H9 (cell line): ENCODE results near the gene MORF4L1. TPM values are rescaled to one million over a fixed set of nuclear protein-coding genes. Genes with fewer than 3 reads are reported as not detected.

Source experiments
- DNase-seq: peaks from one replicate; pipeline ENCODE4 v3.0.0-alpha.2; 2017
- H2AFZ ChIP-seq: one replicate; pipeline ENCODE4 v1.6.1; 2013; ENCODE audit warnings: mild to moderate bottlenecking, low read length, control low read depth, moderate library complexity
- H2AK5ac ChIP-seq: 2 replicates; pipeline ENCODE4 v1.6.1; 2013; ENCODE audit warnings: low read length, control low read depth, mixed read lengths; ENCODE audit not compliant: insufficient read length
- H2BK120ac ChIP-seq: one replicate; pipeline ENCODE4 v1.6.1; 2013; ENCODE audit warnings: low read depth, mild to moderate bottlenecking, low read length, control low read depth, inconsistent platforms; ENCODE audit not compliant: poor library complexity, severe bottlenecking
- H2BK12ac ChIP-seq: 2 replicates; pipeline ENCODE4 v1.6.1; 2013; ENCODE audit warnings: low read length, control low read depth, mixed read lengths, low read depth; ENCODE audit not compliant: insufficient read length
- H2BK15ac ChIP-seq: 2 replicates; pipeline ENCODE4 v1.6.1; 2013; ENCODE audit warnings: low read depth, low read length, control low read depth
- H2BK20ac ChIP-seq: one replicate; pipeline ENCODE4 v1.6.1; 2013; ENCODE audit warnings: low read depth, mild to moderate bottlenecking, low read length, control low read depth, inconsistent platforms; ENCODE audit not compliant: poor library complexity, severe bottlenecking
- H2BK5ac ChIP-seq: 2 replicates; pipeline ENCODE4 v1.6.1; 2013; ENCODE audit warnings: low read length, control low read depth, mixed read lengths; ENCODE audit not compliant: insufficient read length
- H3K14ac ChIP-seq: 2 replicates; pipeline ENCODE4 v1.6.1; 2013; ENCODE audit warnings: low read length, control low read depth; ENCODE audit not compliant: insufficient read depth
- H3K18ac ChIP-seq: 2 replicates; pipeline ENCODE4 v1.6.1; 2013; ENCODE audit warnings: low read depth, mild to moderate bottlenecking, mixed read lengths, low read length, control low read depth; ENCODE audit not compliant: insufficient read length
- H3K23ac ChIP-seq: 2 replicates; pipeline ENCODE4 v1.6.1; 2013; ENCODE audit warnings: low read length, control low read depth, mixed read lengths, low read depth; ENCODE audit not compliant: insufficient read length
- H3K23me2 ChIP-seq: 2 replicates; pipeline ENCODE4 v1.6.1; 2013; ENCODE audit warnings: low read depth, mild to moderate bottlenecking, mixed read lengths, low read length, control low read depth; ENCODE audit not compliant: insufficient read length, poor library complexity, severe bottlenecking
- H3K27ac ChIP-seq: 2 replicates; pipeline ENCODE4 v1.5.1; 2013; ENCODE audit warnings: low read length, control low read depth, mixed read lengths, low read depth; ENCODE audit not compliant: insufficient read length
- H3K27me3 ChIP-seq: 2 replicates; pipeline ENCODE4 v1.6.1; 2013; ENCODE audit warnings: low read length, control low read depth, inconsistent platforms; ENCODE audit not compliant: insufficient read depth
- H3K4ac ChIP-seq: 2 replicates; pipeline ENCODE4 v1.6.1; 2013; ENCODE audit warnings: low read depth, mild to moderate bottlenecking, control low read depth, inconsistent platforms, low read length, moderate library complexity
- H3K4me1 ChIP-seq: 2 replicates; pipeline ENCODE4 v1.6.1; 2013; ENCODE audit warnings: low read length, control low read depth, inconsistent platforms; ENCODE audit not compliant: insufficient read depth
- H3K4me2 ChIP-seq: 2 replicates; pipeline ENCODE4 v1.6.1; 2013; ENCODE audit warnings: low read length, control low read depth, mixed read lengths; ENCODE audit not compliant: insufficient read length, insufficient read depth
- H3K56ac ChIP-seq: 2 replicates; pipeline ENCODE4 v1.6.1; 2013; ENCODE audit warnings: low read depth, mild to moderate bottlenecking, mixed read lengths, low read length, control low read depth; ENCODE audit not compliant: insufficient read length
- H3K79me1 ChIP-seq: 2 replicates; pipeline ENCODE4 v1.6.1; 2013; ENCODE audit warnings: low read depth, mild to moderate bottlenecking, moderate library complexity, low read length, control low read depth, inconsistent platforms; ENCODE audit not compliant: insufficient read depth, poor library complexity, severe bottlenecking
- H3K79me2 ChIP-seq: 2 replicates; pipeline ENCODE4 v1.6.1; 2013; ENCODE audit warnings: low read length, control low read depth, inconsistent platforms; ENCODE audit not compliant: insufficient read depth
- H3K9ac ChIP-seq: 2 replicates; pipeline ENCODE4 v1.6.1; 2013; ENCODE audit warnings: low read length, control low read depth, mixed read lengths; ENCODE audit not compliant: insufficient read length; ENCODE audit errors: extremely low read depth
- H3K9me3 ChIP-seq: one replicate; pipeline ENCODE4 v1.6.1; 2013; ENCODE audit warnings: low read depth, low read length, inconsistent platforms; ENCODE audit not compliant: control insufficient read depth
- H3T11ph ChIP-seq: one replicate; pipeline ENCODE4 v1.6.1; 2013; ENCODE audit warnings: mild to moderate bottlenecking, low read length, control low read depth, inconsistent platforms
- H4K20me1 ChIP-seq: one replicate; pipeline ENCODE4 v1.6.1; 2013; ENCODE audit not compliant: control insufficient read depth, insufficient read length, insufficient read depth
- H4K5ac ChIP-seq: 2 replicates; pipeline ENCODE4 v1.6.1; 2013; ENCODE audit warnings: low read depth, mild to moderate bottlenecking, mixed read lengths, low read length, control low read depth; ENCODE audit not compliant: insufficient read length
- H4K8ac ChIP-seq: replicated peaks from 2 replicates; pipeline ENCODE4 v1.6.1; 2013; ENCODE audit warnings: low read length, control low read depth, mixed read lengths, low read depth; ENCODE audit not compliant: insufficient read length
- H4K91ac ChIP-seq: 2 replicates; pipeline ENCODE4 v1.6.1; 2013; ENCODE audit warnings: low read depth, mild to moderate bottlenecking, moderate library complexity, mixed read lengths, low read length, control low read depth; ENCODE audit not compliant: insufficient read length
- H3K27ac Mint-ChIP-seq, 3 experiments: 2 replicates in 2 of 3; 3 replicates in 1 of 3; pipeline ENCODE4 v1.8.0; 2020 to 2021; ENCODE audit warnings: mixed read lengths in 3 of 3, mild to moderate bottlenecking in 1 of 3, moderate library complexity in 1 of 3
- H3K27me3 Mint-ChIP-seq: 2 replicates; pipeline ENCODE4 v1.8.0; 2021; ENCODE audit warnings: low read depth, mild to moderate bottlenecking, moderate library complexity, mixed read lengths
- H3K36me3 Mint-ChIP-seq, 3 experiments: 2 replicates in 2 of 3; 3 replicates in 1 of 3; pipeline ENCODE4 v1.8.0; 2020 to 2021; ENCODE audit warnings: low read depth in 3 of 3, mixed read lengths in 3 of 3; ENCODE audit not compliant: insufficient read depth in 1 of 3
- H3K4me1 Mint-ChIP-seq, 2 experiments: 2 replicates each; pipeline ENCODE4 v1.8.0; 2020; ENCODE audit warnings: mixed read lengths in 2 of 2
- H3K4me3 Mint-ChIP-seq, 2 experiments: 2 replicates in 1 of 2; 3 replicates in 1 of 2; pipeline ENCODE4 v1.8.0; 2020 to 2021; ENCODE audit warnings: mild to moderate bottlenecking in 2 of 2, mixed read lengths in 2 of 2, moderate library complexity in 1 of 2
- H3K9me3 Mint-ChIP-seq, 2 experiments: 2 replicates in 1 of 2; 3 replicates in 1 of 2; pipeline ENCODE4 v1.8.0; 2020; ENCODE audit warnings: mild to moderate bottlenecking in 2 of 2, mixed read lengths in 2 of 2, moderate library complexity in 1 of 2
- WGBS: extraction: QIAGEN DNeasy Blood & Tissue Kit; methylation state at CpG from one replicate; pipeline ENCODE4 v1.1.7; 2013; ENCODE audit warnings: missing lambda C conversion rate, low lambda C conversion rate, mixed read lengths; ENCODE audit not compliant: insufficient read length; ENCODE audit errors: extremely low coverage; 5-methylcytosine and 5-hydroxymethylcytosine counted together
- total RNA-seq: library from RNA; stranded (reverse); gene quantifications from 2 replicates; pipeline ENCODE4 v1.2.1, GENCODE V29; 2021
- TF ChIP-seq, protein P1 (sequence below): fragments of 200-600 bp; sonication (generic); conservative IDR thresholded peaks from 3 replicates; pipeline ENCODE4 v1.8.0; 2021; ENCODE audit warnings: antibody characterized with exemption, mild to moderate bottlenecking

MORF4L1 gene
- total RNA-seq, 1 experiment from 2014 or later = 544 TPM

- H3K27me3 Mint-ChIP-seq = peaks cover 17% of the 10 kb centered on the region
- no peaks in the 10 kb centered on the region for H3K9me3 ChIP-seq
- H4K20me1 ChIP-seq = no peaks in the 10 kb centered on the region
- H3K56ac ChIP-seq = no peak overlapping the region
- no peaks in the 10 kb centered on the region for H3K9me3 Mint-ChIP-seq
- peaks cover 1% of the 10 kb centered on the region; the same call in 1 of the 2 replicates for H3K4me1 ChIP-seq
- no peak for DNase-seq
- no peak overlapping the region for H3K27ac Mint-ChIP-seq
- no peak overlapping the region for H3K18ac ChIP-seq
- H3K79me1 ChIP-seq = no peaks in the 10 kb centered on the region
- H4K5ac ChIP-seq = no peak overlapping the region
- no peak overlapping the region for H2BK5ac ChIP-seq
- no peak overlapping the region for H3K14ac ChIP-seq
- no peaks in the 10 kb centered on the region for H3K27me3 ChIP-seq
- H2BK20ac ChIP-seq = no peak overlapping the region
- no peak overlapping the region for H3T11ph ChIP-seq
- H3K23ac ChIP-seq = no peak overlapping the region
- no peak overlapping the region for H2BK12ac ChIP-seq
- H2BK120ac ChIP-seq = no peak overlapping the region
- H3K4me1 Mint-ChIP-seq = peaks cover under 1 to 3% of the 10 kb centered on the region in 2 experiments; a peak in 1 of 4 replicates
- H3K4me2 ChIP-seq = no peak overlapping the region
- no peak overlapping the region for H3K4me3 Mint-ChIP-seq
- H3K23me2 ChIP-seq = no peaks in the 10 kb centered on the region
- H2AFZ ChIP-seq = no peak overlapping the region
- TF ChIP-seq, protein P1, sequence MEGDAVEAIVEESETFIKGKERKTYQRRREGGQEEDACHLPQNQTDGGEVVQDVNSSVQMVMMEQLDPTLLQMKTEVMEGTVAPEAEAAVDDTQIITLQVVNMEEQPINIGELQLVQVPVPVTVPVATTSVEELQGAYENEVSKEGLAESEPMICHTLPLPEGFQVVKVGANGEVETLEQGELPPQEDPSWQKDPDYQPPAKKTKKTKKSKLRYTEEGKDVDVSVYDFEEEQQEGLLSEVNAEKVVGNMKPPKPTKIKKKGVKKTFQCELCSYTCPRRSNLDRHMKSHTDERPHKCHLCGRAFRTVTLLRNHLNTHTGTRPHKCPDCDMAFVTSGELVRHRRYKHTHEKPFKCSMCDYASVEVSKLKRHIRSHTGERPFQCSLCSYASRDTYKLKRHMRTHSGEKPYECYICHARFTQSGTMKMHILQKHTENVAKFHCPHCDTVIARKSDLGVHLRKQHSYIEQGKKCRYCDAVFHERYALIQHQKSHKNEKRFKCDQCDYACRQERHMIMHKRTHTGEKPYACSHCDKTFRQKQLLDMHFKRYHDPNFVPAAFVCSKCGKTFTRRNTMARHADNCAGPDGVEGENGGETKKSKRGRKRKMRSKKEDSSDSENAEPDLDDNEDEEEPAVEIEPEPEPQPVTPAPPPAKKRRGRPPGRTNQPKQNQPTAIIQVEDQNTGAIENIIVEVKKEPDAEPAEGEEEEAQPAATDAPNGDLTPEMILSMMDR = no peak
- H3K27ac ChIP-seq = no peak overlapping the region
- no CpG with 5 or more reads among the region's 6 CpGs for WGBS
- H4K91ac ChIP-seq = no peak overlapping the region
- H3K4ac ChIP-seq = no peak overlapping the region
- no peak overlapping the region for H2BK15ac ChIP-seq
- no peak overlapping the region for H3K9ac ChIP-seq
- no peaks in the 10 kb centered on the region; a peak in 2 of 7 replicates for H3K36me3 Mint-ChIP-seq
- no peak overlapping the region for H2AK5ac ChIP-seq
- no peak overlapping the region for H4K8ac ChIP-seq
- H3K79me2 ChIP-seq = no peaks in the 10 kb centered on the region
Observed at GRCh38 chr15:78938658-78939488, 66.2 kb downstream of the MORF4L1 start.
